Esophagus muscularis mucosa (tissue), 3 donors: ENCODE measurements around the gene EVI5.
"Not testable (repeated sequence)": the region's sequence is repeated elsewhere in the genome, so short reads cannot be mapped to it uniquely, and the experiment has no call there.

Source experiments
- CTCF ChIP-seq, 3 experiments: fragments of 200-600 bp in 2 of 3; fragments of 450-650 bp in 1 of 3; sonication (generic) in 2 of 3; IDR thresholded peaks; one replicate each; pipeline ENCODE4 v1.5.1; 2017 to 2019; ENCODE audit warnings: antibody characterized with exemption in 3 of 3, mild to moderate bottlenecking in 2 of 3, moderate library complexity in 1 of 3
- EP300 ChIP-seq: sonication (generic); formaldehyde crosslinking; IDR thresholded peaks from one replicate; pipeline ENCODE4 v1.6.1; 2017; ENCODE audit warnings: antibody characterized with exemption

- not testable (repeated sequence) for TF ChIP-seq EP300; CTCF (IDR thresholded peaks at IDR 0.05)
Observed at GRCh38 chr1:92524944-92525590, 259.8 kb downstream of the EVI5 start.
